ENCODE measurements around the gene TLE3. TPM values are rescaled to one million over a fixed set of nuclear protein-coding genes. Genes with fewer than 3 reads are reported as not detected.
A peak's percentile ranks its signal among the peaks of the same experiment; 100 is the strongest.

The TLE3 gene
- total and polyA plus RNA-seq, 2 of the 13 experiments (the other 11 are each of a cell fraction or from before 2014, with no cell fraction given): 11.9 to 13.8 TPM

DNA sequence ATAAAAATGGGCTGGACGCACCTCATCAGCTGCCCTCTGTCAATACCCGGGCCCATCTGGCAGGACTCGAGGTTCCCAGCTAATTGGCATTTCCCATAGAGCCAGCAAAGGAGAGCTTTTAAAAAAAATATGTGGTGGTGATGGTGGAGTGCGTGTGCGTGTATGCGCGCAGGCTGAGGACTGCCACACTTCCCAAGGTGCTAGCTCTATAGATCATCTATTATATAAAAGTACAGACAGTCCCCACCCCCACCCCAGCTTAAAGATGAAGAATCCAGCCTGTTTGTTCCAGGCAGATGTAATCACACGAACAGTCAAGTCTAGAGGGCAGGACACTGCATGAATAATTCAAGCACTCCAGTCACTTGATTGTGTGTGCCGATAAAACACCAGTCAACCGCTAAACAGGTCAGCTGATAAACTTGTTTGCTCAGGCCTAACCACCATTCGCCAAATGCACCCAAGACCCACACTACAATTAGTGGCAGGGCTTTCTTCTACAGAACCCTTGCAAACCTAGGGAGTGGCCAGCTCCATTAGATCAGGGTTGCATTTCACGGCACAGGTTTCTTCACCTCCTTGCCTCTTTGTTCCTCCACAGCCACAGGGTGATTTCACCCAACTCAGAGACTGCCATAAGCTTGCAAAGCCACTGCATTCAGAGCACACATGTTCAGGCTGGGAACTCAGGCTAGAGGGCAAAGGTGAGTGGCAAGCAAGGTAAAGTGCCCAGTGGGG is 5.8 kb downstream of the TLE3 start (continued):
- TF ChIP-seq HOXA3 (CRISPR knock-in tag; IDR thresholded peaks at IDR 0.05) (peak; percentile 21; the same call in 1 of the 2 replicates), HNF4A (CRISPR knock-in tag; IDR thresholded peaks at IDR 0.05) (peak; percentile 42), TBP (CRISPR knock-in tag; IDR thresholded peaks at IDR 0.05) (no peak), TBX3 (IDR thresholded peaks at IDR 0.05; ENCODE audit: borderline replicate concordance) (no peak), THAP11 (CRISPR knock-in tag; IDR thresholded peaks at IDR 0.05) (no peak), SOX13 (IDR thresholded peaks at IDR 0.05) (no peak), SOX13 (CRISPR knock-in tag; conservative IDR thresholded peaks at IDR 0.05 in 1 of 2, IDR thresholded peaks at IDR 0.05 in 1 of 2) (0 out of 4 replicates have a peak, but pooled peaks of 1 of the 2 experiments have one; percentile 34), FOXK1 (CRISPR knock-in tag; IDR thresholded peaks at IDR 0.05; ENCODE audit: borderline replicate concordance, low read depth) (no peak), RFXAP (CRISPR knock-in tag; IDR thresholded peaks at IDR 0.05; ENCODE audit: borderline replicate concordance) (no peak), SP4 (CRISPR knock-in tag; IDR thresholded peaks at IDR 0.05) (no peak), SAFB2 (CRISPR knock-in tag; IDR thresholded peaks at IDR 0.05; ENCODE audit: borderline replicate concordance, low read depth) (no peak), ZNF572 (CRISPR knock-in tag; IDR thresholded peaks at IDR 0.05) (no peak), GABPB1 (CRISPR knock-in tag; IDR thresholded peaks at IDR 0.05) (no peak), ZNF282 (IDR thresholded peaks at IDR 0.05; ENCODE audit: partially characterized antibody) (no peak), TCF7L2 (IDR thresholded peaks at IDR 0.05; ENCODE audit: low read depth, low read length) (no peak), BRCA1 (CRISPR knock-in tag; IDR thresholded peaks at IDR 0.05) (no peak), CHD4 (IDR thresholded peaks at IDR 0.05; ENCODE audit: borderline replicate concordance, low read length) (no peak), ZNF251 (CRISPR knock-in tag; IDR thresholded peaks at IDR 0.05) (no peak), CBX2 (IDR thresholded peaks at IDR 0.05; ENCODE audit: low read depth, low read length) (no peak), CBX2 (CRISPR knock-in tag; IDR thresholded peaks at IDR 0.05; ENCODE audit: low read depth) (no peak), NR1H2 (CRISPR knock-in tag; IDR thresholded peaks at IDR 0.05; ENCODE audit: borderline replicate concordance, low read depth) (no peak), ZC3H13 (CRISPR knock-in tag; IDR thresholded peaks at IDR 0.05) (no peak), MEIS1 (CRISPR knock-in tag; IDR thresholded peaks at IDR 0.05; ENCODE audit: borderline replicate concordance) (no peak)
- TF ChIP-seq, protein P1, sequence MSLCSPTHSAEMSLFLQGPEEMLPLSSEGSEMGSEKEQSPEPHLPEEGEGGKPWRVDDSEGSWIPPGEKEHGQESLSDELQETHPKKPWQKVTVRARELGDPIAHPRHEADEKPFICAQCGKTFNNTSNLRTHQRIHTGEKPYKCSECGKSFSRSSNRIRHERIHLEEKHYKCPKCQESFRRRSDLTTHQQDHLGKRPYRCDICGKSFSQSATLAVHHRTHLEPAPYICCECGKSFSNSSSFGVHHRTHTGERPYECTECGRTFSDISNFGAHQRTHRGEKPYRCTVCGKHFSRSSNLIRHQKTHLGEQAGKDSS (CRISPR knock-in tag; IDR thresholded peaks at IDR 0.05; ENCODE audit: borderline replicate concordance, low read depth): no peak
- TF ChIP-seq, protein P2, sequence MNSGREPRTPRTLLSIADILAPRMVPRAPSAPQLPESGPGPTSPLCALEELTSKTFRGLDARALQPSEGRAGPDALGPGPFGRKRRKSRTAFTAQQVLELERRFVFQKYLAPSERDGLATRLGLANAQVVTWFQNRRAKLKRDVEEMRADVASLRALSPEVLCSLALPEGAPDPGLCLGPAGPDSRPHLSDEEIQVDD (CRISPR knock-in tag; IDR thresholded peaks at IDR 0.05; ENCODE audit: borderline replicate concordance): no peak
- TF ChIP-seq, protein P3, sequence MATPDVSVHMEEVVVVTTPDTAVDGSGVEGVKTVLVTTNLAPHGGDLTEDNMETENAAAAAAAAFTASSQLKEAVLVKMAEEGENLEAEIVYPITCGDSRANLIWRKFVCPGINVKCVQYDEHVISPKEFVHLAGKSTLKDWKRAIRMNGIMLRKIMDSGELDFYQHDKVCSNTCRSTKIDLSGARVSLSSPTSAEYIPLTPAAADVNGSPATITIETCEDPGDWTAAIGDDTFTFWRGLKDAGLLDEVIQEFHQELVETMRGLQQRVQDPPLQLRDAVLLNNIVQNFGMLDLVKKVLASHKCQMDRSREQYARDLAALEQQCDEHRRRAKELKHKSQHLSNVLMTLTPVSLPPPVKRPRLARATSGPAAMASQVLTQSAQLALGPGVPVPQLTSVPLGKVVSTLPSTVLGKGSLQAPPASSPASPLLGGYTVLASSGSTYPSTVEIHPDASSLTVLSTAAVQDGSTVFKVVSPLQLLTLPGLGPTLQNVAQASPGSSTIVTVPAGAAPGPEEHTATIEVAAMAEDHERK (CRISPR knock-in tag; IDR thresholded peaks at IDR 0.05; ENCODE audit: low read depth): no peak
- TF ChIP-seq, protein P4, sequence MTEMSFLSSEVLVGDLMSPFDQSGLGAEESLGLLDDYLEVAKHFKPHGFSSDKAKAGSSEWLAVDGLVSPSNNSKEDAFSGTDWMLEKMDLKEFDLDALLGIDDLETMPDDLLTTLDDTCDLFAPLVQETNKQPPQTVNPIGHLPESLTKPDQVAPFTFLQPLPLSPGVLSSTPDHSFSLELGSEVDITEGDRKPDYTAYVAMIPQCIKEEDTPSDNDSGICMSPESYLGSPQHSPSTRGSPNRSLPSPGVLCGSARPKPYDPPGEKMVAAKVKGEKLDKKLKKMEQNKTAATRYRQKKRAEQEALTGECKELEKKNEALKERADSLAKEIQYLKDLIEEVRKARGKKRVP (CRISPR knock-in tag; IDR thresholded peaks at IDR 0.05): no peak
- TF ChIP-seq, protein P5, sequence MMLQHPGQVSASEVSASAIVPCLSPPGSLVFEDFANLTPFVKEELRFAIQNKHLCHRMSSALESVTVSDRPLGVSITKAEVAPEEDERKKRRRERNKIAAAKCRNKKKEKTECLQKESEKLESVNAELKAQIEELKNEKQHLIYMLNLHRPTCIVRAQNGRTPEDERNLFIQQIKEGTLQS (CRISPR knock-in tag; IDR thresholded peaks at IDR 0.05): no peak
